Measurements from ENCODE around the gene PRR35.

DNA sequence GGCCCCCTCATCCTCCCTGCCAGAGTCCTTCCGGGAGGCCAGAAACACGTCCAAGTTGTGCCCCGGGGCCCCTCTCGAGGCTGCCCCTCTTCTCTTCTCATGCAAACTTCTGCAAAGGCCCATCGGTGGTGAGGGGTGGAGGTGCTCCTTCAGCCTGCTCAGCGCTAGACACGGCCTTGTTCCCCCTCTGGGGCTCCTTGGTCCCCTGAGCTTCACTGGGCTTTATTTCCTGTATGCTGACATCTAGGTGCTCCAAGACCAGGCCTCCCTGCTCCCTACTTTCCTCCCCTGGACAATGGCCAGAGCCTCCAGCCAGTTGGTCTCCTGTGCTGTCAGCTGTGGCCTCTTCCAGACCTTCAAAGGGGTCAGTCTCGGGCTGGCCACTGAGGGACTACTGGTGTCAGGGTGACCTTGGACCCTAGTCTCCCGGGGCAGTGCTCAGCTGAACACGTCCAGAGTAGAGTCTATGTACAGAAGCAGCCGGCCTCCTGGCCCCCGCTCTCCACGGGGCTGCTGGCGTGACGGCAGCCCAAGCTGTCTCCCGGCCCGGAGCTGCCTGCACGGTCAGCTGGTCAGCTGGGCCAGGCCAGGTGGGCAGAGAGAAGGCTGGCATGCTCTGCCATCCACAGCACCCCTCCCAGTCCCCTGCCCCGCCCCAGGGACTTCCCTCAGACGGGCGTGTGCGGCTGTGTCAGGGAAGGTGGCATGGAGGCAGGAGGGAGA is 1.7 kb upstream of the PRR35 start:
- TF ChIP-seq EP300 (IDR thresholded peaks at IDR 0.05), result no peak
- TF ChIP-seq, protein P1, sequence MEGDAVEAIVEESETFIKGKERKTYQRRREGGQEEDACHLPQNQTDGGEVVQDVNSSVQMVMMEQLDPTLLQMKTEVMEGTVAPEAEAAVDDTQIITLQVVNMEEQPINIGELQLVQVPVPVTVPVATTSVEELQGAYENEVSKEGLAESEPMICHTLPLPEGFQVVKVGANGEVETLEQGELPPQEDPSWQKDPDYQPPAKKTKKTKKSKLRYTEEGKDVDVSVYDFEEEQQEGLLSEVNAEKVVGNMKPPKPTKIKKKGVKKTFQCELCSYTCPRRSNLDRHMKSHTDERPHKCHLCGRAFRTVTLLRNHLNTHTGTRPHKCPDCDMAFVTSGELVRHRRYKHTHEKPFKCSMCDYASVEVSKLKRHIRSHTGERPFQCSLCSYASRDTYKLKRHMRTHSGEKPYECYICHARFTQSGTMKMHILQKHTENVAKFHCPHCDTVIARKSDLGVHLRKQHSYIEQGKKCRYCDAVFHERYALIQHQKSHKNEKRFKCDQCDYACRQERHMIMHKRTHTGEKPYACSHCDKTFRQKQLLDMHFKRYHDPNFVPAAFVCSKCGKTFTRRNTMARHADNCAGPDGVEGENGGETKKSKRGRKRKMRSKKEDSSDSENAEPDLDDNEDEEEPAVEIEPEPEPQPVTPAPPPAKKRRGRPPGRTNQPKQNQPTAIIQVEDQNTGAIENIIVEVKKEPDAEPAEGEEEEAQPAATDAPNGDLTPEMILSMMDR (IDR thresholded peaks at IDR 0.05), result no peak

Measured in upper lobe of left lung (tissue), 4 donors.